Endothelial cell of umbilical vein (primary cell): ENCODE results near the gene PLAA. TPM values are rescaled to one million over a fixed set of nuclear protein-coding genes. Genes with fewer than 3 reads are reported as not detected.

Experiments
- BruUV-seq: library from RNA; stranded (reverse); fragments of 400-500 nt; replicated peaks from 2 replicates; lab custom pipeline; 2021; lab: Mats Ljungman, UMichigan
- CTCF ChIA-PET: fragments of 300-600, 350-600 bp; sonication (Branson Sonifier 250); formaldehyde crosslinking; loops from one replicate; lab custom pipeline; 2021; ENCODE audit warnings: antibody characterized with exemption, inconsistent platforms; lab: Charles Lee
- POLR2A ChIA-PET: fragments of 300-600, 350-600 bp; sonication (Branson Sonifier 250); formaldehyde crosslinking; loops from one replicate; lab custom pipeline; 2021; ENCODE audit warnings: antibody characterized with exemption, inconsistent platforms; lab: Charles Lee
- DNase-seq: peaks from one replicate; pipeline ENCODE4 v3.0.0-alpha.2; 2011; ENCODE audit warnings: low read depth, low spot score
- FAIRE-seq: peaks from 2 replicates; lab custom pipeline; 2011; peaks lifted over from hg19 to GRCh38; lab: Jason Lieb, UNC
- H2AFZ ChIP-seq: 2 replicates; pipeline ENCODE4 v1.6.0; 2012; ENCODE audit warnings: low read depth, low read length, control low read depth, inconsistent platforms
- H3K27ac ChIP-seq: 2 replicates; pipeline ENCODE4 v1.5.1; 2011; ENCODE audit warnings: low read depth, mild to moderate bottlenecking, control low read depth, low read length, moderate library complexity; ENCODE audit not compliant: insufficient read depth
- H3K27me3 ChIP-seq, 2 experiments: 2 replicates each; pipeline versions ENCODE4 v1.6.0 to v1.6.1; 2011; ENCODE audit warnings: low read length in 2 of 2, mixed read lengths in 1 of 2; ENCODE audit not compliant: control insufficient read depth in 2 of 2, insufficient read depth in 2 of 2
- H3K36me3 ChIP-seq, 2 experiments: 2 replicates in 1 of 2; 3 replicates in 1 of 2; pipeline ENCODE4 v1.5.1; 2011; ENCODE audit warnings: low read length in 2 of 2, mild to moderate bottlenecking in 1 of 2, moderate library complexity in 1 of 2; ENCODE audit not compliant: control insufficient read depth in 2 of 2, insufficient read depth in 2 of 2; ENCODE audit errors: extremely low read depth in 1 of 2
- H3K4me1 ChIP-seq: 3 replicates; pipeline ENCODE4 v1.5.1; 2011; ENCODE audit warnings: mild to moderate bottlenecking, low read length; ENCODE audit not compliant: control insufficient read depth, insufficient read depth; ENCODE audit errors: extremely low read depth
- H3K4me2 ChIP-seq: 2 replicates; pipeline ENCODE4 v1.6.1; 2011; ENCODE audit warnings: low read length, control low read depth, mixed read lengths; ENCODE audit not compliant: insufficient read depth
- H3K4me3 ChIP-seq, 3 experiments: fragments of 200-600 bp in 1 of 3; sonication (generic), shearing (Covaris generic) in 1 of 3; replicated peaks in 1 of 3; 2 replicates each; pipeline ENCODE4 v1.5.1; 2011 to 2016; ENCODE audit warnings: control low read depth in 3 of 3, low read length in 3 of 3, mild to moderate bottlenecking in 2 of 3, inconsistent platforms in 1 of 3, low read depth in 1 of 3, moderate library complexity in 1 of 3; ENCODE audit not compliant: insufficient read depth in 1 of 3
- H3K79me2 ChIP-seq: 2 replicates; pipeline ENCODE4 v1.6.0; 2012; ENCODE audit warnings: low read length, inconsistent platforms; ENCODE audit not compliant: control insufficient read depth, insufficient read depth
- H3K9ac ChIP-seq: replicated peaks from 2 replicates; pipeline ENCODE3; 2011; ENCODE audit warnings: low read length, control low read depth; ENCODE audit not compliant: insufficient read depth; ENCODE audit errors: extremely low read depth
- H3K9me1 ChIP-seq: replicated peaks from 3 replicates; pipeline ENCODE4 v1.6.0; 2011; ENCODE audit warnings: mild to moderate bottlenecking, low read length; ENCODE audit not compliant: control insufficient read depth, insufficient read depth; ENCODE audit errors: extremely low read depth
- H3K9me3 ChIP-seq: replicated peaks from 2 replicates; pipeline ENCODE4 v1.5.1; 2012; ENCODE audit warnings: low read length, inconsistent platforms; ENCODE audit not compliant: control insufficient read depth, insufficient read depth
- H4K20me1 ChIP-seq: replicated peaks from 2 replicates; pipeline ENCODE3; 2011; ENCODE audit warnings: mild to moderate bottlenecking, low read length; ENCODE audit not compliant: control insufficient read depth, insufficient read depth; ENCODE audit errors: extremely low read depth
- CTCF ChIP-seq, 2 donors: IDR thresholded peaks; 1 replicate in 1 of 2; 2 replicates in 1 of 2; pipeline ENCODE4 v1.5.1; 2011; ENCODE audit warnings: low read length in 2 of 2, mild to moderate bottlenecking in 2 of 2, moderate library complexity in 2 of 2, control low read depth in 1 of 2, inconsistent platforms in 1 of 2, low read depth in 1 of 2; ENCODE audit not compliant: insufficient read depth in 1 of 2; ENCODE audit errors: extremely low read depth in 1 of 2
- GATA2 ChIP-seq: IDR thresholded peaks from 2 replicates; pipeline ENCODE4 v1.7.0; 2011; ENCODE audit warnings: low read depth, mild to moderate bottlenecking, moderate library complexity, mixed read lengths, low read length; ENCODE audit not compliant: insufficient read length, insufficient read depth
- JUN ChIP-seq: IDR thresholded peaks from 2 replicates; pipeline ENCODE4 v1.6.1; 2011; ENCODE audit warnings: borderline replicate concordance, low read depth; ENCODE audit not compliant: insufficient read length, insufficient read depth
- MAX ChIP-seq: IDR thresholded peaks from 2 replicates; pipeline ENCODE4 v1.6.1; 2011; ENCODE audit not compliant: insufficient read depth, insufficient read length
- MYC ChIP-seq: IDR thresholded peaks from one replicate; pipeline ENCODE4 v1.6.1; 2011; ENCODE audit warnings: mild to moderate bottlenecking, low read depth, low read length
- POLR2AphosphoS5 ChIP-seq: IDR thresholded peaks from 2 replicates; pipeline ENCODE4 v1.6.1; 2012; ENCODE audit warnings: low read depth, mild to moderate bottlenecking, control low read depth, low read length, moderate library complexity; ENCODE audit not compliant: insufficient read depth
- dilution Hi-C: fragments of 300-500 bp; cut with MboI; formaldehyde crosslinking; loops from one replicate; pipeline ENCODE4 v1.15.0; 2019; ENCODE audit warnings: low sequenced_read_pairs; ENCODE audit not compliant: extremely low pct_ligation_motif_present
- intact Hi-C: fragments of 100-400 bp; cut with micrococcal nuclease; formaldehyde crosslinking; loops from one replicate; pipeline ENCODE4 v1.10.0; 2022
- polyA plus RNA-seq, 4 experiments: library from polyadenylated mRNA; depleted of rRNA in 3 of 4; stranded (reverse) in 3 of 4; unstranded in 1 of 4; fragments of >200 nt; gene quantifications; 2 replicates each; pipeline versions ENCODE4 v1.2.1 to v1.2.3, GENCODE V29; 2011 to 2012; ENCODE audit warnings: missing spikeins in 1 of 4
- total RNA-seq: library from RNA; stranded (reverse); gene quantifications from 2 replicates; pipeline ENCODE4 v1.2.3, GENCODE V29; 2021

PLAA gene
- total and polyA plus RNA-seq, 2 donors (not counting 3 experiments of a cell fraction or from before 2014, with no cell fraction given), result 15.6 to 36.9 TPM

GRCh38 chr9:26863074-26863473 is 84.0 kb downstream of the PLAA start:
- no peaks in the 10 kb centered on the region for H3K4me1 ChIP-seq
- H3K27ac ChIP-seq, result no peak overlapping the region
- H3K9ac ChIP-seq, result no peak overlapping the region
- dilution Hi-C loops (no loop called here), intact Hi-C loops (loop anchor here (5.0 kb wide), 1 partner anchor 901 kb away; no protein-coding TSS in a partner anchor)
- H3K36me3 ChIP-seq, result no peaks in the 10 kb centered on the region
- no peak overlapping the region for H2AFZ ChIP-seq
- no TSS peak for BruUV-seq
- no peaks in the 10 kb centered on the region for H3K9me1 ChIP-seq
- H3K27me3 ChIP-seq, result no peaks in the 10 kb centered on the region
- H3K9me3 ChIP-seq, result no peaks in the 10 kb centered on the region
- no peak overlapping the region for H3K4me3 ChIP-seq
- CTCF ChIA-PET, result no interaction called here
- no peaks in the 10 kb centered on the region for H3K79me2 ChIP-seq
- no peaks in the 10 kb centered on the region for H4K20me1 ChIP-seq
- no peak overlapping the region for H3K4me2 ChIP-seq
- no peak for DNase-seq
- FAIRE-seq, result no peak
- POLR2A ChIA-PET, result no interaction called here
- TF ChIP-seq MYC (no peak), GATA2 (no peak), JUN (no peak), MAX (no peak)

GRCh38 chr9:26856413-26857032 is 90.5 kb downstream of the PLAA start:
- Histone ChIP-seq H3K9ac (no peak overlapping the region), H3K4me1 (no peaks in the 10 kb centered on the region), H3K27me3 (no peaks in the 10 kb centered on the region), H3K4me3 (no peak overlapping the region), H3K36me3 (no peaks in the 10 kb centered on the region), H4K20me1 (no peaks in the 10 kb centered on the region), H3K9me3 (no peaks in the 10 kb centered on the region), H3K9me1 (no peaks in the 10 kb centered on the region), H3K4me2 (no peak overlapping the region), H2AFZ (no peak overlapping the region), H3K27ac (no peak overlapping the region), H3K79me2 (no peaks in the 10 kb centered on the region)
- no TSS peak for BruUV-seq
- CTCF ChIA-PET, result interaction anchor here (0.8 to 2.2 kb wide), 8 partner anchors 9 to 530 kb away, joined by 3 to 7 read pairs (median 3); no protein-coding TSS in a partner anchor
- POLR2A ChIA-PET, result no interaction called here
- dilution Hi-C loops (no loop called here), intact Hi-C loops (loop anchor here (1.0 kb wide), 2 partner anchors 112 to 133 kb away; no protein-coding TSS in a partner anchor)
- FAIRE-seq (no peak), DNase-seq (peak; percentile 21)
- TF ChIP-seq POLR2AphosphoS5 (no peak), CTCF (IDR thresholded peaks at IDR 0.05; ENCODE audit: extremely low read depth in 1 of 2, insufficient read depth in 1 of 2, low read depth in 1 of 2, low read length in 2 of 2) (peak; percentile 43 to 48)
